Astrocyte of the spinal cord (primary cell): ENCODE data around the gene GALNT16.

ENCODE experiments used
- DNase-seq: peaks from one replicate; pipeline ENCODE4 v3.0.0; 2011; ENCODE audit warnings: low read depth, low spot score
- H3K4me3 ChIP-seq: 2 replicates; pipeline ENCODE4 v1.5.1; 2011; ENCODE audit warnings: low read depth, mild to moderate bottlenecking, low read length, moderate library complexity
- CTCF ChIP-seq: IDR thresholded peaks from 2 replicates; pipeline ENCODE4 v1.5.1; 2012; ENCODE audit warnings: low read depth, mild to moderate bottlenecking, low read length, inconsistent platforms
- in situ Hi-C: cut with HindIII; loops from 2 replicates; pipeline ENCODE4 v1.10.0; 2017; ENCODE audit warnings: low sequenced_read_pairs

GALNT16 gene

DNA sequence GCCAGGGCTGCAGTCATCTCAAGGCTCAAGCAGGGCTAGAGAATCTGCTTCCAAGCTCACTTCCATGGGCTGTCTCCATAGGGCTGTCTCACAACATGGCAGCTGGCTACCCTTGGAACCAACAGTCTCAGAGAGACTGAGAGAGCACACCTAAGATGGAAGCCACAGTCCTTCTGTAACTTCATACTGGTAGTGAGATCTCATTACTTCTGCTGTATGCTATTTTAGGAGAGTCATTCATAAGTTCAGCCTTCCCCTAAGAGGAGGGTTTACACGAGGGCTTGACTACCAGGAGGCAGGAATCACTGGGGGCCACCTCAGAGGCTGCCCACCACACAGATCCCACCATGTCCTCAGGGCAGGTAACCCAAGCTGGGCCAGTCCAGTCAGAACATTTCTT, 108.4 kb downstream of the GALNT16 start:
- no peak for TF ChIP-seq CTCF
- in situ Hi-C loops = no loop called here
- no peak overlapping the region for H3K4me3 ChIP-seq
- no peak for DNase-seq

DNA sequence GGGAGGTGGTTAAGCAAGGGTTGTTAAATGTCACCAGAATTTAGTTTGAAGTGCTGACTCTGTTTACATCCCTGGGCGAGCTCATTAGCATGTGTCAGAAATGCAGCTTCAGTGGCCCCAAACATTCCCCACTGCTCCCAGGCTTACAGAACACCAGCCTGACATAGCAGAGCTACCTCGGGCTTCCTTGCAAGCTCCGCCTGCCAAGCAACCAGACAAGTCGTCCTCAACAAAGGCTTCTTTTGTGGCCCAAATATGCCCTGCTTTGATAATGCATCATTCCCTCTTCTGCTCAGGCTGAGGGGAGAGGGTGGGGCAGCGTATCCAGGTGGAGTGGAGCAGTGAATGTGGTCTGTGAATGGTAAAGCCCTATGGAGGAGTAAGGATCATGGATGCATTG, 110.1 kb downstream of the GALNT16 start:
- no peak for DNase-seq
- in situ Hi-C loops = no loop called here
- no peak for TF ChIP-seq CTCF

GRCh38 chr14:69372146-69372545, 112.2 kb downstream of the GALNT16 start:
- TF ChIP-seq CTCF = no peak
- in situ Hi-C loops = no loop called here
- no peak overlapping the region for H3K4me3 ChIP-seq
- no peak for DNase-seq

More for the DNA sequence above, 110.1 kb downstream of the GALNT16 start:
- no peak overlapping the region for H3K4me3 ChIP-seq

- DNase-seq = no peak
- in situ Hi-C loops = no loop called here
- TF ChIP-seq CTCF = no peak
- H3K4me3 ChIP-seq = no peak overlapping the region
Measured at GRCh38 chr14:69373104-69373503, 113.1 kb downstream of the GALNT16 start.

DNA sequence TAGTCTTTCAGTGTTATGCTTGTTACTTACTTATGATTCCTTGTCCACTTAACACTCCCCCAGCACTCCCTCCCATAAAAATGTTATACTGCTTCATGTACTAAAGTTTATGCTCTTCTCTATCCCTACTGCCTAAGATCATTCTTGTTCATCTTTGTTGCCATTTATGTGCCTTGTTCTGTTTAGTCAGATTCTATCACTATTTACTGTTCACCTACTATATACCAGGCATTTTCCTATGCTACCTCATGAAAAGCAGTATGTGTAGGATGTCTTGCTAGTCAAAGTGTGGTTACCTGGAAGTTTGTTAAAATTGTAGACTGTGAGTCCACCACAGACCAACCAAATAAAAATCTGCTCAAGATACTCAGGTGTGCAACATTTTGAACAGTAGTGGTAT, 114.3 kb downstream of the GALNT16 start:
- in situ Hi-C loops = no loop called here
- no peak for TF ChIP-seq CTCF
- H3K4me3 ChIP-seq = no peak overlapping the region
- no peak for DNase-seq

DNA sequence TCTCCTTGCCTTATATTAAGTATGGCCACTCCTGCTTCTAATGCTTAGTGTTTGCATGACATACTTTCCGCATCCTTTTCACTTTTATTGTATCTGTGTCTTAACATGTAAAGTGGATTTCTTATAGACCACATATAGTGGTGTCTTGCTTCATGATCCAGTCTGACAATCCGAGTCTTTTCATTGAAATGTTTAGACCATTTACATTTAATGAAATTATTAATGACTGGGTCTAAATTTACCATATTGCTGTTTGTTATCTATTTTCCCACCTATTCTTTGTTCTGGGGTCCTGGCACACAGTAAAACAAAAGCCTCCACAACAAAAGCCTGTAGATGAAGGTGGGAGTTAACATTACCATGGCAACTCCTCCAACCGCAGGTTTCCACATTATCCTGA, 115.2 kb downstream of the GALNT16 start:
- DNase-seq = no peak
- H3K4me3 ChIP-seq = no peak overlapping the region
- TF ChIP-seq CTCF = no peak
- in situ Hi-C loops = no loop called here

DNA sequence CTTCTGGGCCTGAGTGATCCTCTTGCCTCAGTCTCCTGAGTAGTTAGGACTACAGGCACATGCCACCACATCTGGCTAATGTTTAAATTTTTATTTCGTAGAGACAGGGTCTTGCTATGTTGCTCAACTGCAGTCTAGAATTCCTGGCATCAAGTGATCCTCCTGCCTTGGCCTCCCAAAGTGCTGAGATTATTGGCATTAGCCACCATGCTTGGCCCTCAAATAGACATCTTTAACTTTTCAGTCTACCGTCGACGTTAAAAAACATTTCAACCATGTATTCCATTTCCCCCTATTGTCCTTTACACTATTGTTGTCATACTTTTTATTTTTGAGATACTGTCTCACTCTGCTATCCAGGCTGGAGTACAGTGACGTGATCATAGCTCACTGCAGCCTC, 115.8 kb downstream of the GALNT16 start:
- no peak overlapping the region for H3K4me3 ChIP-seq
- no peak for TF ChIP-seq CTCF
- DNase-seq = no peak
- in situ Hi-C loops = no loop called here
